Activated CD8-positive, alpha-beta T cell treated with anti-CD3 and anti-CD28 coated beads for 36 hours (primary cell): ENCODE results near the gene BHLHE41. TPM values are rescaled to one million over a fixed set of nuclear protein-coding genes. Genes with fewer than 3 reads are reported as not detected.
A peak's percentile ranks its signal among the peaks of the same experiment; 100 is the strongest.

Experiments used
- ATAC-seq: fragments of 200-7000 bp; cut with Tn5 transposase; one replicate; pipeline ENCODE4 v1.10.0; 2021; ENCODE audit warnings: mild to moderate bottlenecking, moderate library complexity
- CTCF ChIA-PET: fragments of 350-600 bp; sonication (Branson Sonifier 250); formaldehyde crosslinking; loops from one replicate; lab custom pipeline; 2021; ENCODE audit warnings: antibody characterized with exemption; lab: Charles Lee
- POLR2A ChIA-PET: fragments of 350-600 bp; sonication (Branson Sonifier 250); formaldehyde crosslinking; loops from one replicate; lab custom pipeline; 2021; ENCODE audit warnings: antibody characterized with exemption; lab: Charles Lee
- DNase-seq: peaks from one replicate; pipeline ENCODE4 v3.0.0-alpha.2; 2020
- H3K27ac Mint-ChIP-seq: one replicate; pipeline ENCODE4 v1.8.0; 2021; ENCODE audit warnings: mild to moderate bottlenecking, mixed read lengths
- H3K27me3 Mint-ChIP-seq: one replicate; pipeline ENCODE4 v1.8.0; 2021; ENCODE audit warnings: mixed read lengths
- H3K36me3 Mint-ChIP-seq: one replicate; pipeline ENCODE4 v1.8.0; 2021; ENCODE audit warnings: low read depth, mixed read lengths
- H3K4me1 Mint-ChIP-seq: one replicate; pipeline ENCODE4 v1.8.0; 2021; ENCODE audit warnings: low read depth, mixed read lengths
- H3K4me3 Mint-ChIP-seq: one replicate; pipeline ENCODE4 v1.8.0; 2021; ENCODE audit warnings: mild to moderate bottlenecking, moderate library complexity, mixed read lengths
- H3K9me3 Mint-ChIP-seq: one replicate; pipeline ENCODE4 v1.8.0; 2021; ENCODE audit warnings: mixed read lengths
- intact Hi-C: fragments of 100-400 bp; cut with micrococcal nuclease; formaldehyde crosslinking; loops from one replicate; pipeline ENCODE4 v1.10.0; 2022
- total RNA-seq, 2 experiments: library from RNA; stranded (reverse); gene quantifications; one replicate each; pipeline ENCODE4 v1.2.3, GENCODE V29; 2021
- TF ChIP-seq, protein P1 (sequence below): fragments of 200-600 bp; IDR thresholded peaks from one replicate; pipeline ENCODE4 v1.8.0; 2022; ENCODE audit warnings: antibody characterized with exemption, mild to moderate bottlenecking

Gene BHLHE41
- total RNA-seq, 2 experiments from 2014 or later = not detected

DNA sequence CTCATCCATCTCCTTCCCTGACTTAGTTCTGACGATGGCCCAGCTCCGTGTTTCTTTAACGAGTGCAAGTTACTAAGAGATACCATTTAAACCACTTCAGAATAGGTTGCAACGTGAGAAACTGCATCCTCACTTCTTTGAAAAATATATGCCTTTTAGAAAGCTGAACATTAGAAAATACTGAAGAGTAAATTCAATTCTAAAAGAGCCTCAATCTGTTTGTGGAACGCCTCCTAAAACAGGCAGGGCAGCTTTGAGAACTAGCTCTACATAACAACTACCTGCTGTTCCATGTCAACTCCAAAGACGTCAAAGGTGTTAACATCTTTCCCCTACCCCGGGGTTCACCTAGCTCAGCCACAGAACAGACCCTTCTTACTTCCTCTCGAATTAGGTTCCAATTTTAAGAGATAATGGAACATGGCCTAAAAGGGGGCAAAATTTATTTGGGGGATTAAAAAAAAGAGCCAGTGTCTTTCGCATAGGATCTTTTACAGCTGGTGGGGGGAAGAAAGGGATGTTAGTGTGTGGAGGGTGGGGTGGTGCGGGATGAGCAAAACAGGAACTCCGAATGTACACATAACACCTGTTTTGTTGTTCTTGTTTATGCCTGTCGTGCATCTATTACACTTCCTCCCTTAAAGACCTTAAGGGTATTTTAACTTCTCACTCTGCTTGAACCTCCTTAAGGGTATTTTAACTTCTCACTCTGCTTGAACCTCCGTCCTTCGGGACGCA, 3.3 kb downstream of the BHLHE41 start:
- no peak overlapping the region for H3K27ac Mint-ChIP-seq
- TF ChIP-seq, protein P1, sequence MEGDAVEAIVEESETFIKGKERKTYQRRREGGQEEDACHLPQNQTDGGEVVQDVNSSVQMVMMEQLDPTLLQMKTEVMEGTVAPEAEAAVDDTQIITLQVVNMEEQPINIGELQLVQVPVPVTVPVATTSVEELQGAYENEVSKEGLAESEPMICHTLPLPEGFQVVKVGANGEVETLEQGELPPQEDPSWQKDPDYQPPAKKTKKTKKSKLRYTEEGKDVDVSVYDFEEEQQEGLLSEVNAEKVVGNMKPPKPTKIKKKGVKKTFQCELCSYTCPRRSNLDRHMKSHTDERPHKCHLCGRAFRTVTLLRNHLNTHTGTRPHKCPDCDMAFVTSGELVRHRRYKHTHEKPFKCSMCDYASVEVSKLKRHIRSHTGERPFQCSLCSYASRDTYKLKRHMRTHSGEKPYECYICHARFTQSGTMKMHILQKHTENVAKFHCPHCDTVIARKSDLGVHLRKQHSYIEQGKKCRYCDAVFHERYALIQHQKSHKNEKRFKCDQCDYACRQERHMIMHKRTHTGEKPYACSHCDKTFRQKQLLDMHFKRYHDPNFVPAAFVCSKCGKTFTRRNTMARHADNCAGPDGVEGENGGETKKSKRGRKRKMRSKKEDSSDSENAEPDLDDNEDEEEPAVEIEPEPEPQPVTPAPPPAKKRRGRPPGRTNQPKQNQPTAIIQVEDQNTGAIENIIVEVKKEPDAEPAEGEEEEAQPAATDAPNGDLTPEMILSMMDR = no peak
- H3K9me3 Mint-ChIP-seq = no peaks in the 10 kb centered on the region
- peak overlapping the region; percentile 57 for H3K4me3 Mint-ChIP-seq
- intact Hi-C loops = no loop called here
- DNase-seq = no peak
- no peaks in the 10 kb centered on the region for H3K36me3 Mint-ChIP-seq
- H3K4me1 Mint-ChIP-seq = peaks cover 27% of the 10 kb centered on the region
- CTCF ChIA-PET = interaction anchor here (0.7 kb wide), 2 partner anchors 153 to 530 kb away, joined by 3 read pairs; no protein-coding TSS in a partner anchor
- no peak for ATAC-seq
- H3K27me3 Mint-ChIP-seq = peaks cover 71% of the 10 kb centered on the region
- POLR2A ChIA-PET = no interaction called here

GRCh38 chr12:26120561-26121274, 4.1 kb downstream of the BHLHE41 start:
- H3K27ac Mint-ChIP-seq = no peak overlapping the region
- H3K4me1 Mint-ChIP-seq = peaks cover 27% of the 10 kb centered on the region
- no peaks in the 10 kb centered on the region for H3K36me3 Mint-ChIP-seq
- CTCF ChIA-PET = interaction anchor here (0.7 kb wide), 1 partner anchor 154 kb away, joined by 3 read pairs; no protein-coding TSS in a partner anchor
- intact Hi-C loops = no loop called here
- POLR2A ChIA-PET = no interaction called here
- no peak for DNase-seq
- H3K4me3 Mint-ChIP-seq = no peak overlapping the region
- ATAC-seq = no peak
- TF ChIP-seq, protein P1 = no peak
- no peaks in the 10 kb centered on the region for H3K9me3 Mint-ChIP-seq
- H3K27me3 Mint-ChIP-seq = peaks cover 68% of the 10 kb centered on the region

DNA sequence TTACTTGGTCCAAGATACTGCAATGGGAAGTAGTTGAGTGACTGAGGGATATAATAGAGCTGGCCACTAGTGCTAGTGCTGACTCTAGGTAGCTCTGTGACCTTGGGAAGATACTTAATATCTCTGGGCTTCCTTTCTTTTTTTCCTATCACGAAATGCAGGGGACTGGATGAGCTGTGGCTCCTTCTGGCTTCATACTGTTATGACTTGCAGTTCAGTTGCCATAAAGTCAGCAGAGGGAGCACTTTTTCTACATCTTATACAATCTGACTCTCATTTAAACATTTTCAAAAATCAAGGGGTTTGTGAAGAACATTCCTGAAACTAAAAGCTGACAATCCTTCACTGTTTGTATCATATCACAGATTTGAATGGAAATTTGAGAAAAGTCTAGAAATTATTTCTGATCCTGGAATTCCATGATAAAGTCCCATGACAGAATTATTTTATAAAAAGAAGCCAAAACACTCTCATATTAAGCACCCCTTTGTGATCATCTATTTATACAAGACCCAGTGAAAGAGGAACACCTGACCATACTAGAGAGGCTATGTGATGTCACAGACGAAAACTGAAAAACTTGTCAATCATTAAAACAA, 5.3 kb downstream of the BHLHE41 start:
- TF ChIP-seq, protein P1 = peak; percentile 38
- ATAC-seq = no peak
- Mint-ChIP-seq H3K27ac (no peak overlapping the region), H3K27me3 (peaks cover 60% of the 10 kb centered on the region), H3K36me3 (no peaks in the 10 kb centered on the region), H3K4me3 (no peak overlapping the region), H3K4me1 (peaks cover 20% of the 10 kb centered on the region), H3K9me3 (no peaks in the 10 kb centered on the region)
- ChIA-PET CTCF (interaction anchor here (0.8 to 1.9 kb wide), 8 partner anchors 9 to 533 kb away, joined by 3 to 8 read pairs (median 3); no protein-coding TSS in a partner anchor), POLR2A (no interaction called here)
- intact Hi-C loops = loop anchor here (10.0 kb wide), 2 partner anchors 405 to 495 kb away; no protein-coding TSS in a partner anchor
- no peak for DNase-seq

DNA sequence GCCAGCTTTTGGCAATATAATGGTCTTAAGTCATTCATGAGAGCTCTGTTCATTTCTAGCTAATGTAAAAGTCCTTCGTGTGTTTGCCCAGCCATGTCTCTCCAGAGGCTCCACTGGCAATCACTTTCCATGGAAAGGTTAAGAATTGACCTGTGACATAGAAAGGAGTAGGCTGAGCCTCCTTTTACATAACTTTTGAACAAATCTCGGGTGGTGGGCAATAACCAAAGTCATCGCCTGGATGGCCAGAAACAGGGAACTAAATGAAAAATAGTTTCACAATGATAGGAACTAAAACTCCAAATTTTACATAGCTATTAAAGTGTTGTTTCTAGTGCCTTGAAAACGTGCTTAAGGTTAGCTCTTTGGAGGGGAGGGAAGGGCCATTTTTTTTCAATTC, 6.5 kb downstream of the BHLHE41 start:
- ATAC-seq = no peak
- H3K27me3 Mint-ChIP-seq = peaks cover 51% of the 10 kb centered on the region
- intact Hi-C loops = loop anchor here (10.0 kb wide), 2 partner anchors 406 to 496 kb away; no protein-coding TSS in a partner anchor

More for the DNA sequence above, 6.5 kb downstream of the BHLHE41 start:
- CTCF ChIA-PET = interaction anchor here (1.1 to 1.9 kb wide), 4 partner anchors 21 to 496 kb away, joined by 3 to 8 read pairs (median 3); no protein-coding TSS in a partner anchor
- no peak for DNase-seq
- TF ChIP-seq, protein P1 = no peak
- H3K4me3 Mint-ChIP-seq = no peak overlapping the region
- no peaks in the 10 kb centered on the region for H3K36me3 Mint-ChIP-seq
- POLR2A ChIA-PET = no interaction called here
- no peaks in the 10 kb centered on the region for H3K9me3 Mint-ChIP-seq
- H3K27ac Mint-ChIP-seq = no peak overlapping the region
- peaks cover 16% of the 10 kb centered on the region for H3K4me1 Mint-ChIP-seq
